RWPE2 (cell line): ENCODE measurements around the gene CTTNBP2.

Experiments used
- ATAC-seq: fragments of 200-7000 bp; cut with Tn5 transposase; 3 replicates; pipeline ENCODE4 v1.9.1; 2021; ENCODE audit warnings: low read depth
- DNase-seq: peaks from one replicate; pipeline ENCODE4 v3.0.0-alpha.2; 2020; ENCODE audit warnings: low spot score
- H3K27ac ChIP-seq: fragments of 450-650 bp; 2 replicates; pipeline ENCODE4 v1.5.1; 2017; ENCODE audit warnings: mild to moderate bottlenecking; ENCODE audit not compliant: poor library complexity, severe bottlenecking
- H3K27me3 ChIP-seq: fragments of 250-450 bp; sonication (Bioruptor Pico); 2 replicates; pipeline ENCODE4 v1.5.1; 2021; ENCODE audit warnings: mild to moderate bottlenecking, moderate library complexity; ENCODE audit not compliant: insufficient read depth, poor library complexity, severe bottlenecking
- H3K36me3 ChIP-seq: fragments of 250-450 bp; sonication (Bioruptor Pico); 2 replicates; pipeline ENCODE4 v1.5.1; 2020; ENCODE audit warnings: low read depth, mild to moderate bottlenecking, moderate library complexity
- H3K4me1 ChIP-seq: fragments of 250-450 bp; sonication (Bioruptor Pico); 2 replicates; pipeline ENCODE4 v1.5.1; 2021; ENCODE audit warnings: mild to moderate bottlenecking, moderate library complexity; ENCODE audit not compliant: insufficient read depth, poor library complexity, severe bottlenecking
- H3K4me3 ChIP-seq: fragments of 250-450 bp; sonication (Bioruptor Pico); 2 replicates; pipeline ENCODE4 v1.5.1; 2021; ENCODE audit warnings: mild to moderate bottlenecking, moderate library complexity; ENCODE audit not compliant: severe bottlenecking
- H3K9me3 ChIP-seq: fragments of 250-450 bp; sonication (Bioruptor Pico); 2 replicates; pipeline ENCODE4 v1.5.1; 2021; ENCODE audit warnings: mild to moderate bottlenecking, moderate library complexity; ENCODE audit not compliant: severe bottlenecking
- TF ChIP-seq, protein P1 (sequence below): fragments of 450-650 bp; IDR thresholded peaks from one replicate; pipeline ENCODE4 v1.5.1; 2017; ENCODE audit warnings: mild to moderate bottlenecking, moderate library complexity; ENCODE audit not compliant: poor library complexity, severe bottlenecking

The CTTNBP2 gene

DNA sequence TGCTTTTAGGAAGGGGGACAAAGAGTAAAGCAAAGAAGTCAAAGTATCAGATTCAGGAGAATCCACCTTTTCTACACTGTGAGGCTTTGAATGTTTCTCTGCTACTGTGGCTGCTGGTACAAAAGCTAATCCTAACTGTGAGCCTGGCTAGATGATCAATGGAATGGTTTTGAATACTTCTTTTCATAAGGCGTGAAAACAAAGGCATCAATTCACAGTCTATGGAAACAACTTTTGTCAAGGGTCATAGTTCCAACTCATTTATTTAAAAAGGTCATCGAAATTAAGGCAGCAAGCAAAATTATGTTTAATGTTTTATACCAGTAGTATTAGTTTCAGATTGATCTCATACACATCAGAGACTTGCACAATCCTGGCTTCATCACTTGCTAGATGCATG lies 118.1 kb downstream of the CTTNBP2 start:
- Histone ChIP-seq H3K4me3 (no peak overlapping the region), H3K9me3 (no peaks in the 10 kb centered on the region), H3K36me3 (no peaks in the 10 kb centered on the region), H3K4me1 (no peaks in the 10 kb centered on the region), H3K27me3 (no peaks in the 10 kb centered on the region), H3K27ac (no peak overlapping the region)
- no peak for DNase-seq
- TF ChIP-seq, protein P1, sequence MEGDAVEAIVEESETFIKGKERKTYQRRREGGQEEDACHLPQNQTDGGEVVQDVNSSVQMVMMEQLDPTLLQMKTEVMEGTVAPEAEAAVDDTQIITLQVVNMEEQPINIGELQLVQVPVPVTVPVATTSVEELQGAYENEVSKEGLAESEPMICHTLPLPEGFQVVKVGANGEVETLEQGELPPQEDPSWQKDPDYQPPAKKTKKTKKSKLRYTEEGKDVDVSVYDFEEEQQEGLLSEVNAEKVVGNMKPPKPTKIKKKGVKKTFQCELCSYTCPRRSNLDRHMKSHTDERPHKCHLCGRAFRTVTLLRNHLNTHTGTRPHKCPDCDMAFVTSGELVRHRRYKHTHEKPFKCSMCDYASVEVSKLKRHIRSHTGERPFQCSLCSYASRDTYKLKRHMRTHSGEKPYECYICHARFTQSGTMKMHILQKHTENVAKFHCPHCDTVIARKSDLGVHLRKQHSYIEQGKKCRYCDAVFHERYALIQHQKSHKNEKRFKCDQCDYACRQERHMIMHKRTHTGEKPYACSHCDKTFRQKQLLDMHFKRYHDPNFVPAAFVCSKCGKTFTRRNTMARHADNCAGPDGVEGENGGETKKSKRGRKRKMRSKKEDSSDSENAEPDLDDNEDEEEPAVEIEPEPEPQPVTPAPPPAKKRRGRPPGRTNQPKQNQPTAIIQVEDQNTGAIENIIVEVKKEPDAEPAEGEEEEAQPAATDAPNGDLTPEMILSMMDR: no peak
- no peak for ATAC-seq

DNA sequence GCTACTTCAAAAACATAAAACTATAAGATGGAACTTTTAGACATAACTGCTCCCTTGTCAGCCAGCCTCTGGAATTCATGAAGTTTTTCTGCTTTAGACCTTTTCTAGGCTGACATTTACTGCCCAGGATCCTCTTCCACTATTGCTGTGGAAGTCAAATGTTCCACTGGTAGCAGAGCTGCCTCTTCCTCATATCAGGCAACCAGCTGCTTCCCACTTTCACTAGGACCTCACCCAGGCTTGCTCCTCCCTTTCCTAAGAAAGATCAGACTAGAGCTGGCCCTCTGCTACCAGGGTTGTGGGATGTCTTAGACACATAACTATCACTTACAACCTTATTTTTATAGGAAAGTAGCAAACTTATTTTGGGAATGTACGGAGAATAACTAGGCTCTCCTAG lies 121.5 kb downstream of the CTTNBP2 start:
- Histone ChIP-seq H3K4me1 (no peaks in the 10 kb centered on the region), H3K27me3 (no peaks in the 10 kb centered on the region), H3K27ac (no peak overlapping the region), H3K36me3 (no peaks in the 10 kb centered on the region), H3K4me3 (no peak overlapping the region), H3K9me3 (no peaks in the 10 kb centered on the region)
- ATAC-seq: no peak
- TF ChIP-seq, protein P1: no peak
- no peak for DNase-seq

DNA sequence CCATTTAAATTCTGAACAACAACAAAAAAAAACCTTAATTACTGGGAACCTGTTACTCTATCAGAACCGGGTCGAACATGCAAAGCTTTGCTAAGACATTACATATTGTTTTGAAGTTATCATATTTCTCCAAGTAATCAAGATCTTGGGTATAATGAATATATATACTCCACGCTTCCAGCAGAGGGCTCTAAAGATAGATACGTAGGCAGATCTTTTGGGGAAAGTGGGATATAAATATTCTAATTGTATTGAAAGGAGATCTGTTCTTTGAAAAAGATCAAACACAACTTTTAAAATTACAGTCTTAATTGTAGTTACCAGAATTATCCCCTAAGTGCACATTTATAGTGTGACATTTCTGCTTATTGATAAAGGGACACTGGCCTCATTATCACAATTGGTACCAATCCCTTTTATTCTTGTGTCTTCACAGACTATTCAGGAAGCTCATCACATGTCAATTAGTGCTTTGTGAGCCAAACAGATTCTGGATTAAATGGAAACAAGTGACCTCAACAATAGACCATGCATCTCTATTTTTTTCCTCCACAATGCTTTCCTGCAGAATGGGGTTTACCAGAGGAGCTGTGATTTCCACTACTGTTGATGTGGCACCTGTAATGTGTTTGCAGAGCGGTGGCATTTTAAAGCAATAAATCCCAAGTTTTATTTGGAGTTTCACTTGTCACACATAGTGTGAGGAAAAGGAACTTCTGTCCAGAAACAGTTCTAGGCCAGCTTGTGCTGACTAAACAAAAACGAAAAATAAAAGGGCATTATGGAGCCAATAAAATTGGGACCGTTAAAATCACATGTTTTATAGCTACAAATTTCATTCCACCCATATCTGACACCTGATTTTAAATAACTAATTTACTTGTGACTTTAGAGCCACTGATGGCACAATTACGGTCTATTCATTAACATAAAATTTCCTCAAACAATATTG lies 122.4 kb downstream of the CTTNBP2 start:
- no peak for ATAC-seq
- no peak overlapping the region for H3K27ac ChIP-seq
- H3K4me3 ChIP-seq: no peak overlapping the region
- DNase-seq: no peak
- no peaks in the 10 kb centered on the region for H3K36me3 ChIP-seq
- H3K4me1 ChIP-seq: no peaks in the 10 kb centered on the region
- no peaks in the 10 kb centered on the region for H3K9me3 ChIP-seq
- H3K27me3 ChIP-seq: no peaks in the 10 kb centered on the region
- TF ChIP-seq, protein P1: peak; percentile 75

DNA sequence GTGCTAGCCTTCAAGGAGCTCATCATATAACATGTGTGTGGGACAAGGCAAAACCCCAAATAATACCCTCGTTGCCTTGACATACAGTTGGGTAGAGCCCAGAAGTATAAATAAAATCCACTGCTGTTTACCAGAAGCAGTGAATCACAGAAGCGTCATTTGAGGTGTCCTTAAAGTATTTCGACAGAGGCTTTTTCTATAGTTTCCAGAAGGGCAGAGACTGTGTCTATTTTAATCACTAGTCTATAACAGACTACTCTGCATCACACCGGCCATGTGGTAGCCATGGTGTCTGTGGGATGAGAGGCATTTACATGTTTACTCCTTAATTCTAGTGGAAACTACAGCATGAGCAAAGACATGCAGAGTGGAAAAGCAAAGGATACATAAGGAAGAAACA lies 131.3 kb downstream of the CTTNBP2 start:
- no peak for DNase-seq

More for the DNA sequence above, 131.3 kb downstream of the CTTNBP2 start:
- Histone ChIP-seq H3K9me3 (no peaks in the 10 kb centered on the region), H3K4me3 (no peak overlapping the region), H3K27me3 (no peaks in the 10 kb centered on the region), H3K27ac (no peak overlapping the region), H3K4me1 (no peaks in the 10 kb centered on the region), H3K36me3 (no peaks in the 10 kb centered on the region)
- TF ChIP-seq, protein P1: no peak
- no peak for ATAC-seq
